NCI-H2107 treated with DMSO at 0.1 percent for 48 hours (cell line): ENCODE measurements around the gene FAM171A1.
"Not testable (repeated sequence)": the region's sequence is repeated elsewhere in the genome, so short reads cannot be mapped to it uniquely, and the experiment has no call there.

ENCODE experiments used
- DNase-seq: peaks from one replicate; lab custom pipeline; 2025; ENCODE audit not compliant: unreplicated experiment; lab: John Stamatoyannopoulos, UW

FAM171A1 gene

DNA sequence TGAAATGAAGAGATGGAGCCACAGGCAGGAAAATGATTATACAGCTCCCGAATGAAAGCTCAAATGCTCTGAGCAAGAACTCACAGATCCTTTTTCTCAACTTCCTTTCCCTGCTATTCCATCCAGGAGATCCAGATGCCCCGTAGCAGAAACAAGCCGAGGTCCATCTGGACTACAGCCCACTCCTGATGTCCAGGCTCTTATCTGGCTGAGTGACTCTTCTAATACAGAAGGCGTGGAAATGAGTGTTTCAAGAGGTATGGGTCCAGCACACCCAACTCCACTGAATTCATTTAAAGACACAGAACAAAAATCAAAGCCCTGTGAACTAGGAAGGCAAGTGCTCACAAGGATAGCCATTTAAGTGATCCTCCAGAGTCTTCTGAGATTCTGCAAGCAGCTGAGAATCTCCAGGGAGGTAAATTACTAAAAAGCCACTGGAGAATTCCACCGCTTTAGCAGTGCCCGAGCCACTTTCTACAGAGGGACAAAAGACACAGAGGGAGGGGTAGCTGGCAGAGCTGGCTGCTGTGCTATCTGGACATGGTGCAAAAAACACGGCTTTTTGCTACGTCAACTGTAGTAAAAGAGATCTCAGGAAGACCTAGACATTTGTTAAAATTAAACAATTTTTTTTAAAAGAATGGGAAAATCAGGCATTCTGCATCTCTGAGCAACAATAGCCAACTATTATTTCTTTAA is 24.5 kb downstream of the FAM171A1 start:
- no peak for DNase-seq

DNA sequence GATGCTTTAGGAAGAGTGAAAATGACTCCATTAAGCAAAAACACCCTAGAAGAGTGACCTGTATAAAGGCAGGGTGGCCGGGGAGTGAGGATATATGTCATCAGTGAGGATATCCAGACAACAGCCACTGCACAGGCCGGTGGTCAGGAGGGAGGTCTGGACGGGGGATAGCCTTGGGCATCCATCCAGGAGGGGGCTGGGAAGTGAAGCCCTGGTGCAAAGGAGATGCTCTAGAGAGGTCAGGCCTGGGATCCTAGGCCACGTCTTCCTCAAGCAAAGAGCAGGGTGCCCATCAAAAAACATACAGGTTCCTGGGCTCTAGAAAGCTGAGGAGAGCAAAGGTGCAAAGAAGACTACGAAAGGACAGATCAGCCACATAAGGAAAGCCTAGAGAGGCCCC is 25.6 kb downstream of the FAM171A1 start:
- DNase-seq: no peak

DNA sequence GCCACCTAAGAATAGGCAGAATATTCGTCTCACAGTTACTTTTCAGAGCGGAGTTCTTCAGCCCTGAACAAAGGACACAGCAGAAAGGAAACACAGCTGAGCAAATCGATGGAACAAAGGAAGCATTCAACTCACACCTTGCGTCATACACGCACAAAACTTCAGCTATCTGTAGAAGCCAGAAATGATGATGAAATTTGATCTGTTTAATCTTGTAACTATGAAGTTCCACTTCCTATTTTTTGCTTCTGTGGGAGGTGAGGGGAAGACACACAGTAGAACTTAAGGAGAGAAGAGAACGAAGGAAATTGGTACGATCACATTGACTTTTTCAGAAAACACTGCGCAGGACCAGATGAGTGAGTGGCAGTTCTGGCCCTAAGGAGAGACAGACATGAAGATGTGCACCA is 26.2 kb downstream of the FAM171A1 start:
- DNase-seq: peak; percentile 68

DNA sequence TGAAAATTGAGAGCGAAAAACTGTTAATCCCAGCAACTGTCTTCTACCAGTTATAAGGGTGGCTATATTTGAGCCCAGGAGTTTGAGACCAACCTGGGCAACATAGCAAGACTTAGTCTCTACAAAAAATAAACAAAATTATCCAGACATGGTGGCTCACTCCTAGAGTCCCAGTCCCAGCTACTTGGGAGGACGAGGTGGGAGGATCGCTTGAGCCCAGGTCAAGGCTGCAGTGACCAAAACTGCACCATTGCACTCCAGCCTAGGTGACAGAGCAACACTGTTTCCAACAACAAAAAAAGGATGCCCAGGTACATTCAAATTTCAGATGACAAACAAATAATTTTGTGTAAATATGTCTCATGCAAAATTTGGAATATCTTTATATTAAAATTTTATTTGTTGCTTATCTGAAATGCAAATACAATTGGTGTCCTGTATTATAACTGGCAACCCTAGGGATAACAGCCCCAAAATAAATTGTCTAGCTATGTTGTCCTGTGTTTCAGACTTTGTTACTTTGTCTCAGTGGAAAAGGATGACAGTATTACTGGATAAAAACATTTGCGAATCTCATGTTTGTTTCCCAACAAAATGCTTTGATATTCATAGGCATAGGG is 26.7 kb downstream of the FAM171A1 start:
- no peak for DNase-seq

DNA sequence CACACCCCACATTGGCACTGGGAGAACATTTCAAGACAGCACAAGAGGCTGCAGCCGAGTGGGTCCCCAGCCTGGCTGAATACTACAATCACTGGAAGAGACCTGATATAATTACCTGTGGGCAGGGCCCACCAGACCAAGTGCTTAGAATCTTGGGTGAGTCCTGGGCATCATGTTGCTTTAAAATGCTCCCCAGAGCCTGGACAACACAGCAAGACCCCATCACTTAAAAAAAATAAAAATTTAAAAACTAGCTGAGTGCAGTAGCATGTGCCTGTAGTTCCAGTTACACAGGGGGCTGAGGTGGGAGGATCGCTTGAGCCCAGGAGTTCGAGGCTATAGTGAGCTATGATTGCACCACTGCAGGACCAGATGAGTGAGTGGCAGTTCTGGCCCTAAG is 28.1 kb downstream of the FAM171A1 start:
- DNase-seq: no peak

DNA sequence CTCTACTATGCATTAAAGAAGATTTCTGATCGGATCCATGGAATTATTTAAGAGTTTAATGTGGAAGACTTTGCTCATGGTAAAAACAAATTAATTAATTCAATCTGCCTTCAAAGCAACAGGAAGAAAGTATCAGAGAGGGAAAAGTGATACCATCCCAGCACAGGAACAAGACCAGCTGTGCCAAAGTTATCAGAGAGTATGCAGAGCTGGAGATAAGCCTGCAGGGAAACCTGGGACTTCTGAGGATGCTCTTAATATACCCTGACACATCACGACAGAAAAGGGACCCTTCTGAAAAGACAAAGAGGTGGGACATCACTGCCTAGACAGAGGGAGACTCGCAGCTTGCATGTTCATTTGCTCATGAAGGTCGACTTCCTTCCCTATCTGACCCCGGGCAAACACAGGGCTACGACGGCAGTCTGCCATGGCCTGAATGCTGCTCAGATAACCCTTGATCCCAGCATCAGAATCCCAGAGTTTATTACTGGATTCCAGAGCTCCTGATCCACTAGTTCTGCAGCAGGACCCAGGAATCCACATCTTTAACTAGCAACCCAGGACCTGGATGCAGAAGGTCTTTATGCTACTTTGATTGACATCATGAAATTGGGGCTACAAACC is 29.5 kb downstream of the FAM171A1 start:
- DNase-seq: no peak

DNA sequence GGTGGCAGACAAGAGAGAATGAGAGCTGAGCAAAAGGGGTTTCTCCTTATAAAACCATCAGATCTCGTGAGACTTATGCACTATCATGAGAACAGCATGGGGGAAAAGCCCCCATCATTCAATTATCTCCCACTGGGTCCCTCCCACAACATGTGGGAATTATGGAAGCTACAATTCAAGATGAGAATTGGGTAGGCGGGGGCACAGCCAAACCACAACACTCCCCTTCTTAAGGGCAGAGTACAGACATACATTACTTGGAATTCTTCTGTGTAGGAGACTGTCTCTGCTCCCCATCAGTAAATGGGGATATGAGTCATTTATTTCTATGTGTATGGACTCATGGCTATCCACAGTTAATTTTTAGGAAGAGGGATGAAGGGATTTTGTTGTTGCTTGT is 31.2 kb downstream of the FAM171A1 start:
- DNase-seq: no peak

DNA sequence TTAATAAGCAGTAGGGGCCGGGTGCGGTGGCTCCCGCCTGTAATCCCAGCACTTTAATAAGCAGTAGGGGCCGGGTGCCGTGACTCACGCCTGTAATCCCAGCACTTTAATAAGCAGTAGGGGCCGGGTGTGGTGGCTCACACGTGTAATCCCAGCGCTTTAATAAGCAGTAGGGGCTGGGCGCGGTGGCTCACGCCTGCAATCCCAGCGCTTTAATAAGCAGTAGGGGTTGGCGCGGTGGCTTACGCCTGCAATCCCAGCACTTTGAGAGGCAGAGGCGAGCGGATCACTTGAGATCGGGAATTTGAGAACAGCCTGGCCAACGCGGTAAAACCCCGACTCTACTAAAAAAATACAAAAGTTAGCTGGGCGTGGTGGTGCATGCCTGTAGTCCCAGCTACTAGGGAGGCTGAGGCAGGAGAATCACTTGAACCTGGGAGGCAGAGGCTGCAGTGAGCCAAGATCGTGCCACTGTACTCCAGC is 33.6 kb downstream of the FAM171A1 start:
- not testable (repeated sequence) for DNase-seq

DNA sequence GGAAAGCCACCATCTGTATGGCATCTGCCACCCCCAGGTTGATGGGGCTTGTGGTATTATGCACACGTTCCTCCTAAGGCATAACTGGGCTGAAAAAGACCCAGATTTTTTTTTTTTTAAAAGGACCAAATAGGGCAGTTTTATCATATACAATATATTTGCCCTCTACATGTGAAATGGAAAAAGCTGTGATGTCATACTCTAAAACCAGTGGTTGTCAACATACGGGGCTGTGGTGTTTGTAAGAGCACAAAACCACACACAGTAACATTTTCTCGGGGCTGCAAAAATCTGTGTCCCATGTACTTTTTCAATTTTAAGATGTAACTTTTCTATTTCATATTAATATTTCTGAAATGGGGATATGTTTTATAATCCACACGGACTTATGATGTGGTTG is 34.9 kb downstream of the FAM171A1 start:
- no peak for DNase-seq

DNA sequence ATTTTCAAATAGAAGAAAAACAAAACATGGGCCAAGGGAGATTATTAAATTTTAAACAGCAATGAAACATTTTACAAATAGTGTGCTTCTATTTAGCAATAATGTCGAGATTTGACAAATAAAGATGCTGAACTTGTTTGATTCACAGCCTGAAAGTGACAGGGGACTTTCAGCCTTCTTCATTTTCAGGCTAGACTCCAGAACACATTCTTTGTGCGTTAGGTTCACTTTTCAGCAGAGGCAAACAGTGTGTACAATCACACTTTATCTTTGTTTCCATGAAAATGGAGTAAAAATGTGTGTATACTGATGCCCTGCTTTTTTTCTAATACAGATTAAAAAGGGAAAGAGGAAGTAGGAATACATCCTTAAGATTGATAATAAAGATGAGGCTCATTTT is 35.6 kb downstream of the FAM171A1 start:
- DNase-seq: no peak

DNA sequence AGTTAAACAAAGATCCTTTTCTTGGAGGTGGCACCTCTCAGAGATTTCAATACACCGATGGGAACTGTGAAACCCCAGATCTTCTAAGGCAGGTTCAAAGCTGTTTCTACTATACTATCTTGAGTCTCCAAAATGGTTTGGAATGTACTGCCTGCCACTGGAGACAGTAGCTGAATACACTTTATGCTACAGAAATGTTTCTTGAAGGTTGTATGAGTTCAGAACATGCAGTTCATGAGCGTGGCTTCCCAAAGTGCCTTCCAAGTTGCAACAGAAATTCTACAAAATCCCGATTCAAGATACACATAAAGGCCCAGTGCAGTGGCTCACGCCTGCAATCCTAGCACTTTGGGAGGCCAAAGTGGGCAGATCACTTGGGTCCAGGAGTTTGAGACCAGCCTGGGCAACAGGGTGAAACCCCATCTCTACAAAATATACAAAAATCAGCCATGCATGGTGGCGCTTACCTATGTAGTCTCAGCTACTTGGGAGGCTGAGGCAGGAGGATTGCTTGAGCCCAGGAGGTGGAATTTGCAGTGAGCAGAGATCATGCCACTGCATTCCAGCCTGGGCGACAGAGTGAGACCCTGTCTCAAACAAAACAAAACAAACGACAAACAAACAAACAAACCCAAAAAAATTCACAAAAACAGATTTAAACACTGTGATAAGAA is 36.3 kb downstream of the FAM171A1 start:
- no peak for DNase-seq

DNA sequence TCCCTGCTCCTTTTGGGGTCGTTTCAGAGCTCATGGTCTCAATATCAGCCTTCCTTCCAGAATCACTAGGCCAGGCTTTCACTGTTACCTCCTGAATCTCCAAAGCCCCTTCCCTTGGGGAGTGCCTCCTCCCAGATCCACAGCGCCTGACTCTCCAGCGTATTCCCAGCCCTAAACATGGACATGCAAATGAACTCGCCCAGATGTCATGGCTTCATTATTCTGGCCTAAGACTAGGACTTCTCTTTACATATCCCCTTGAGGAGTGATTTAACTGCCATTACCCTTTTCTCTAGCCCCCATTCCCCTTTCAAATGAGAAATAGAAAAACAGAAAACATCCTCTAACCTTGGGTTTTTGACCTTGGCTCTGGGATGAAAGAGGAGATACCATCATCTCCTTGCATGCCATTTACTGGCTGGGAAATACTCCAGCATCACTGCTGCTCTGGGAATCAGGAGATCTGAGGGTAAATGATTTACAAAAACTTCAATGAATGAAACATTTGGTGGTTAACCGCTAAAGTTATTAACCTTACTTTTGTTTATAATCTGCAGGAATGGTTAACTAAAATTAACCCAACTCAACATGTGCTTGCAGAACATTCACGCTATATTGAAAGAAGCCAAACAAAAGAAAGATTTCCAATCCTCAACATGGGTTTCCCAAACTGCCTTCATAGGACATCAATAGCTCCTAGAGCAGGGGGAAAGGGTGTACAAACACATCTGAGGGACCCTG is 37.0 kb downstream of the FAM171A1 start:
- DNase-seq: no peak

DNA sequence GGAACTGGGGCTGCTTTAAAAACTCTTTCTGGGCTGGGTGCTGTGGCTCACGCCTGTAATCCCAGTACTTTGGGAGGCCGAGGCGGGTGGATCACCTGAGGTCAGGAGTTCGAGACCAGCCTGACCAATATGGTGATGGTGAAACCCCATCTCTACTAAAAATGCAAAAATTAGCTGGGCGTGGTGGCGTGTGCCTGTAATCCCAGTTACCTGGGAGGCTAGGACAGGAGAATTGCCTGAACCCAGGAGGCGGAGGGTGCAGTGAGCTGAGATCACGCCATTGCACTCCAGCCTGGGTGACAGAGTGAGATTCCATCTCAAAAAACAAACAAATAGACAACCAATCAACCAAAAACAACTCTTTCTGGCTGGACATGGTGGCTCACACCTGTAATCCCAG is 37.9 kb downstream of the FAM171A1 start:
- DNase-seq: not testable (repeated sequence)

DNA sequence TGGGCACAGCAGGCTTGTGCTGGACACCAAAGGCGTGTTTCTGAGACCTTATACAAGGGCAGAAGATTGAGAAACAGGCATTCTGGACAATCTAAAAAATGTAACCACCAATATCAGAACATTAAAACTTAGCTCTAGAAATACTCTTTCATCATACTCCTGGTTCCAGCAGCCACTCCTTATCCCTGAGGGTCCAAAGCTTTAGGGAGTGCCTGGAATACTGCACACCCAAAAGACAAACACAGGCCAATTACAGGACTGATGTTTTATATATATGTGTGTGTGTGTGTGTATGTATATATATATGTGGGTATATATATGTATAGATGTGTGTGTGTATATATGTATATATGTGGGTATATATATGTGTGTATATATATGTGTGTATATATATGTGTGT is 39.6 kb downstream of the FAM171A1 start:
- no peak for DNase-seq

DNA sequence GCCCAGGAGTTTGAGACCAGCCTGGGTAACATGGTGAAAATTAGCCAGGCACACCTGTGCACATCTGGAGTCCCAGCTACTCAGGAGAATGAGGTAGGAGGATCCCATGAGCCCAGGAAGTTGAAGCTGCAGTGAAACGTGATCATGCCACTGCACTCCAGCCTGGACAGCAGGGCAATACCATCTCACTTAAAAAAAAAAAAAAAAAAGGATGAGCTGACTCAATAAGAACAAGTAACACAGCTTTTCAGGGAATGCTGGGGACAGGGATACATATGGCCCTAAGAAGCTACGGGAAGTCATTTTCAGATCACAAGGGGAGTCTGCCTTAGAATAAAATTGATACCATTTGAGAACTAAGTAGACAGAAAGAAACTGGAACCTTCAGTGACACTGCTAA is 41.7 kb downstream of the FAM171A1 start:
- no peak for DNase-seq

DNA sequence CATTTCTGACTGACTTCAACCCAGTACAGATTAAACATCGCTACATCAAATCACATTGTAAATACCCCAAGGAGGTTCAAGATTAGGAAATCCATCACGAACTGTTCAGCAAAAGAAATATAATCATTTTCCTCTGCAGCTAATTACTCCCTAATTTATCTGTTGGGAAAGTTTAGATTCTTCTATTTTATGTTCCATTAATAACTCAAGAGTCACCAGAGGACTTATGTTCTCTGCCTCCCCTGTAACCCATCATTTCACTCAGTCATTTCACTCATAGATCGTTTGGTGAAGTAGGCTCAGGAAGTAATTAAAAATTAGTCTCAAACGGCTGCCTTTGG is 45.2 kb downstream of the FAM171A1 start:
- no peak for DNase-seq

DNA sequence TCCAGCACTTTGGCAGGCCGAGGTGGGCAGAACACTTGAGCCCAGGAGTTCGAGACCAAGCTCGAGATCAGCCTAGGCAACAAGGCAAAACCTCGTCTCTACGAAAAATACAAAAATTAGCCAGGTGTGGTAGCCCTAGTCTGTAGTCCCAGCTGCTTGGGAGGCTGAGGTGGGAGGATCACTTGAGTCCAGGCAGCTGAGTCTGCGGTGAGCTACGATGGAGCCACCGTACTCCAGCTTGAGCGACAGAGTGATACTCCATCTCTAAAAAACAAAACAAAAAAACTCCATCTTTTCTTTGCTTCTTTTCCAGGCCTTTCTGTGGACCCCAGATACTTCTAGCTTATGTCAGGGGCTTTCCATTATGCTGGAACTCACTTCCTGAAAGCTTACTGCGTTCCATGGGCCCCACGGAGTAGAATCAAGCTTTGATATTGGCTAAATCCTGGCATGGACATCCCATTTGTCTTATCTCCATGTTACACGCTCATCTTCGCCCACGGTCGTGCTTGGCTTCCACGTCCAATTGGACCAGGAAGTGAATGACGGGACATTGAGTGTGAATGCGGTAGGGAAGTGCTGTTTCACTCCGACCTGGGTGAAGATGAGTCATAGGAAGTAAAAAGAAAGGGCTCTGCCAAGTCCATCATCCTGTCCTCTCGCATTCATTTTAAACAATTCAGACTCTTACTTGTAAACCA is 45.7 kb downstream of the FAM171A1 start:
- no peak for DNase-seq

DNA sequence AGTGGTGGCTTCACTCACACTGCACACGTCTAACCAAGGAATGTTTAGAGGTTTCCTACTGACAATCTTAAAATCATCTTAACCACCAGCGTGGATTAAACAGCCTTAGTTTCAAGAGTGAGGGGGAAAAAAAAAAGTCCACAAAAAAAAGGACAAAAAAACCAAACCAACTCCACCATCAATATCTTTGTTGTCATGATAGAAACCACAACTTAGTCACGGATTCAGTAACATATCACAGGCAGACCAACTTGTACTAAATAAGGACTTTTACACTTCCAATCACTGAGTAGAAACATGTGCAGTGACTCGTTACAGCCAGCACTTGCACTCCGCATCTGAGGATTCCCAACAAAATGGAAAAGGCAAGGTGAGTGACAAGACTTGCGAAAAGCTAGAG is 46.5 kb downstream of the FAM171A1 start:
- no peak for DNase-seq

DNA sequence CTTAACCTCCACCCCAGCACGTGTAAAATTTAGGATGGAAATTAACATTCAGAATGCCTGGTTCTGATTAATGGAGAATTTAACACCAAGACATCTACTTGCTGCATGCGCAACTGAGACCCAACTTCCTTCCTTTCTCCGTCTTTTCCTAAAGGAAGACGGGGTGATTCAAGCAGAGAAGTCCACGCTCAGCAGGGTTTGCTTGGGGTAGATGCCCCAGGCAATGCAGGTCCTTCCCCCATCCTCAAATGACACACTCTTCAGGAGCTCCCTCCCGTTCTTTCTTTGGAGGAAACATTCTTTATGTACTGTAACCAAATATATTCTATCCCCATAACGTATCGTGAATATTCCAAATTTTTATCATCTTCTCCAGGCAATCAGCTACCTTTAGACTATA is 47.0 kb downstream of the FAM171A1 start:
- DNase-seq: no peak

DNA sequence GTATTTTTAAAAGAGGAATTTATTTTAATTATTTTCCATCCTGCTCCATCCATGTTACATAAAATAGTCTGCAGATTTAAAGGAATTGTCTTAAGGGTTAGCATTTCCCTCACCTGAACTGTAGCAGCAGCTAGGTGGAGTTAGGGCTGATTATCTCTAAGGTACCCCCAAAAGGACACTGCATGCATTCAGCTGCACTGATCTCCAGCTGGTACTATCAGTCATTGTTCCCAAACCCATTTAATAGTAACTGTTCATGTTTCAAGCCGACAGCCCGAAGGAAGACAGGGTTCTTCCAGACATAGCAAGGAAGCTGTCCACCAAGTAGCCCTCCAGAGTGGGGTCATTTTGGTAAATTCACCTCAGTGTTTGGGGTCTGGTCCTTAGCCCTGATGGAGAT is 48.7 kb downstream of the FAM171A1 start:
- DNase-seq: no peak
